Loucy (cell line): ENCODE data around the gene CNTN5.

Experiments
- H2AFZ ChIP-seq: fragments of 200-600 bp; sonication (generic); 2 replicates; pipeline ENCODE4 v1.6.0; 2016; ENCODE audit warnings: antibody characterized with exemption, mild to moderate bottlenecking, low read length, moderate library complexity
- H3F3A ChIP-seq: fragments of 200-600 bp; 2 replicates; pipeline ENCODE4 v1.6.0; 2016; ENCODE audit warnings: antibody characterized with exemption, low read depth, mild to moderate bottlenecking
- H3K27me3 ChIP-seq: fragments of 200-600 bp; sonication (generic); 2 replicates; pipeline ENCODE4 v1.6.1; 2014; ENCODE audit warnings: low read length, mild to moderate bottlenecking; ENCODE audit not compliant: insufficient read depth, poor library complexity, severe bottlenecking
- H3K36me3 ChIP-seq: fragments of 200-600 bp; sonication (generic); 2 replicates; pipeline ENCODE4 v1.6.1; 2016; ENCODE audit warnings: low read length; ENCODE audit not compliant: insufficient read depth
- H3K4me1 ChIP-seq: fragments of 200-600 bp; sonication (generic); 2 replicates; pipeline ENCODE4 v1.5.1; 2014; ENCODE audit warnings: low read length, mild to moderate bottlenecking; ENCODE audit not compliant: insufficient read depth, poor library complexity, severe bottlenecking
- H3K4me2 ChIP-seq: fragments of 200-600 bp; sonication (generic); 2 replicates; pipeline ENCODE4 v1.6.0; 2014; ENCODE audit warnings: antibody characterized with exemption, low read length, low read depth, mild to moderate bottlenecking; ENCODE audit not compliant: poor library complexity, severe bottlenecking
- H3K4me3 ChIP-seq: fragments of 200-600 bp; sonication (generic); 2 replicates; pipeline ENCODE4 v1.5.1; 2014; ENCODE audit warnings: low read length, mild to moderate bottlenecking, mixed read lengths; ENCODE audit not compliant: poor library complexity, severe bottlenecking
- H3K79me2 ChIP-seq: fragments of 200-600 bp; sonication (generic); 2 replicates; pipeline ENCODE4 v1.6.1; 2014; ENCODE audit warnings: low read length; ENCODE audit not compliant: insufficient read depth
- H3K9ac ChIP-seq: fragments of 200-600 bp; sonication (generic); 2 replicates; pipeline ENCODE4 v1.6.0; 2014; ENCODE audit warnings: mild to moderate bottlenecking, low read depth, low read length, moderate library complexity; ENCODE audit not compliant: poor library complexity, severe bottlenecking
- H3K9me2 ChIP-seq: fragments of 200-600 bp; sonication (generic); replicated peaks from 2 replicates; pipeline ENCODE4 v1.6.1; 2016; ENCODE audit warnings: low read depth, low read length, mixed read lengths
- H3K9me3 ChIP-seq: fragments of 200-600 bp; sonication (generic); 2 replicates; pipeline ENCODE4 v1.6.1; 2014; ENCODE audit warnings: mild to moderate bottlenecking, antibody characterized with exemption, low read length, low read depth; ENCODE audit not compliant: insufficient read depth
- H4K20me1 ChIP-seq: fragments of 200-600 bp; sonication (generic); 2 replicates; pipeline ENCODE4 v1.6.0; 2014; ENCODE audit warnings: antibody characterized with exemption, low read length, mild to moderate bottlenecking; ENCODE audit not compliant: insufficient read depth, poor library complexity, severe bottlenecking
- EZH2phosphoT487 ChIP-seq: fragments of 200-600 bp; IDR thresholded peaks from 2 replicates; pipeline ENCODE4 v1.6.1; 2018; ENCODE audit warnings: antibody characterized with exemption, mild to moderate bottlenecking, moderate library complexity, borderline replicate concordance
- TF ChIP-seq, protein P1 (sequence below): fragments of 200-600 bp; sonication (generic); conservative IDR thresholded peaks from 2 replicates; pipeline ENCODE4 v1.5.1; 2014; ENCODE audit warnings: mild to moderate bottlenecking, antibody characterized with exemption, low read length

The CNTN5 gene

DNA sequence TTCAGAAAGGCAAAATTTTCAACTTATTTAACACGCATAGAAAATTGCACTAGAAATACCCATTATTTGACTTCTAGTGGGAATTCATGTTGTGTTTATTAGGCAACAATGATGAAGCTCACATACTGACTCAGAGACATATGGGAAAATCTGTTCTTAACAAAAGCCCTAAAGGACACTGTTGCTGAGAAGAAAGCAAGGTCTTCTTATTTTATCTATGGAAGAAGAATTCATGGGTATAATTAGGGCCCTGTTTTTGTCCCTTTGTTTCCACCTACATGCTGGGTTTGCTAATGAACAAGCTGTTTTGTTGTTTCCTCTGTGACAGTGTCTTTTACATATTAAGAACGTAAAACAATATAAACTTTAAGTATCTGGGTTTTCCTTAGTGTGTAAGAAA lies 1059.6 kb downstream of the CNTN5 start:
- Histone ChIP-seq H2AFZ (no peak overlapping the region), H3K9ac (no peak overlapping the region), H3K79me2 (no peaks in the 10 kb centered on the region), H3K36me3 (no peaks in the 10 kb centered on the region), H4K20me1 (no peaks in the 10 kb centered on the region), H3K9me3 (no peaks in the 10 kb centered on the region), H3K27me3 (no peaks in the 10 kb centered on the region), H3K9me2 (no peaks in the 10 kb centered on the region), H3K4me1 (no peaks in the 10 kb centered on the region), H3K4me3 (no peak overlapping the region), H3F3A (no peaks in the 10 kb centered on the region), H3K4me2 (no peak overlapping the region)
- TF ChIP-seq, protein P1, sequence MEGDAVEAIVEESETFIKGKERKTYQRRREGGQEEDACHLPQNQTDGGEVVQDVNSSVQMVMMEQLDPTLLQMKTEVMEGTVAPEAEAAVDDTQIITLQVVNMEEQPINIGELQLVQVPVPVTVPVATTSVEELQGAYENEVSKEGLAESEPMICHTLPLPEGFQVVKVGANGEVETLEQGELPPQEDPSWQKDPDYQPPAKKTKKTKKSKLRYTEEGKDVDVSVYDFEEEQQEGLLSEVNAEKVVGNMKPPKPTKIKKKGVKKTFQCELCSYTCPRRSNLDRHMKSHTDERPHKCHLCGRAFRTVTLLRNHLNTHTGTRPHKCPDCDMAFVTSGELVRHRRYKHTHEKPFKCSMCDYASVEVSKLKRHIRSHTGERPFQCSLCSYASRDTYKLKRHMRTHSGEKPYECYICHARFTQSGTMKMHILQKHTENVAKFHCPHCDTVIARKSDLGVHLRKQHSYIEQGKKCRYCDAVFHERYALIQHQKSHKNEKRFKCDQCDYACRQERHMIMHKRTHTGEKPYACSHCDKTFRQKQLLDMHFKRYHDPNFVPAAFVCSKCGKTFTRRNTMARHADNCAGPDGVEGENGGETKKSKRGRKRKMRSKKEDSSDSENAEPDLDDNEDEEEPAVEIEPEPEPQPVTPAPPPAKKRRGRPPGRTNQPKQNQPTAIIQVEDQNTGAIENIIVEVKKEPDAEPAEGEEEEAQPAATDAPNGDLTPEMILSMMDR, result no peak
- no peak for TF ChIP-seq EZH2phosphoT487

DNA sequence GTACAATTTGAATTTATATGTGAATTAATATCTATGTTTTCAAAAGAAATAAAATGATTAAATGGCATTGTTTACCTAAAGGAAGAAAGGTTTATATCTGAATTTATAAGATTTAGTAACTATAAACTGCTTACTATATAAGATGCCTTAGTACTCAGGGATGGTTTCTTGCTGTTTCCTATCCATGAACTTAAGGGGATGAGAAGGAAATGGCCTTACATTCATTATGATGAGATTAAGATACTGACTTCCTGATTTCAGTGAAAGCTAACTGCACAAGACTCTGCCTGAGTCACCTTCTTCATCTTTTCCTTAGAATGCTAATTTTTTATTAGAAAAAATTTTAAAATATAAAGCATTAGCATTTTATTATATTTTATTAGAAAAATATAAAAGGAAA lies 1060.1 kb downstream of the CNTN5 start:
- H3K4me1 ChIP-seq, result no peaks in the 10 kb centered on the region
- H4K20me1 ChIP-seq, result no peaks in the 10 kb centered on the region
- H3K27me3 ChIP-seq, result no peaks in the 10 kb centered on the region
- H3K79me2 ChIP-seq, result no peaks in the 10 kb centered on the region
- H3K36me3 ChIP-seq, result no peaks in the 10 kb centered on the region
- no peak overlapping the region for H3K9ac ChIP-seq
- no peaks in the 10 kb centered on the region for H3K9me2 ChIP-seq
- no peak overlapping the region for H2AFZ ChIP-seq
- no peaks in the 10 kb centered on the region for H3F3A ChIP-seq
- TF ChIP-seq, protein P1, result no peak
- TF ChIP-seq EZH2phosphoT487, result no peak
- no peaks in the 10 kb centered on the region for H3K9me3 ChIP-seq
- no peak overlapping the region for H3K4me3 ChIP-seq
- no peak overlapping the region for H3K4me2 ChIP-seq

DNA sequence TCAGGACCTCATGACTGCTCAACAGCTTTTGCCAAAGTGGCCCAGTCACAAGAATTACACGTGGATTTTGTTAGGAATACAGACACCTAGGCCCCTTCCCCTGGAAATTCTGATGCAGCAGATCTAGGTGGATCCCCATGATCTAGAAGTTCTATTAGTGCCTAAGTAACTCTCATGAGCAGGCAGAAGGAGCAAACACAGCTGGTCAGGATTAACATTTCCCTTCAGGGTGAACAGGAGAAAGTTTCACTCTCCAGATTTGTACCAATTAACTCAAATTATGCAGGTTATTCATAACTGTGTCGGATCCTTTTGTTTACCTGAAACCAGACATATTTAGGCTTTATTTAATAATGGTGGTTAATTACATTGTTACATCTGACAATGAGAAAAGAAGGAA lies 1072.9 kb downstream of the CNTN5 start:
- H3K9ac ChIP-seq, result no peak overlapping the region
- H4K20me1 ChIP-seq, result no peaks in the 10 kb centered on the region
- no peaks in the 10 kb centered on the region for H3K27me3 ChIP-seq
- H3K9me3 ChIP-seq, result no peaks in the 10 kb centered on the region
- H3K9me2 ChIP-seq, result no peaks in the 10 kb centered on the region
- H3K36me3 ChIP-seq, result no peaks in the 10 kb centered on the region
- H2AFZ ChIP-seq, result no peak overlapping the region
- no peak overlapping the region for H3K4me3 ChIP-seq
- TF ChIP-seq, protein P1, result no peak
- no peak for TF ChIP-seq EZH2phosphoT487
- no peaks in the 10 kb centered on the region for H3K4me1 ChIP-seq
- no peaks in the 10 kb centered on the region for H3F3A ChIP-seq
- H3K4me2 ChIP-seq, result no peak overlapping the region
- H3K79me2 ChIP-seq, result no peaks in the 10 kb centered on the region
